MCF 10A (cell line): ENCODE measurements around the gene ARHGEF12. TPM values are rescaled to one million over a fixed set of nuclear protein-coding genes. Genes with fewer than 3 reads are reported as not detected.

Experiments
- BruUV-seq: library from RNA; stranded (reverse); fragments of 400-500 nt; replicated peaks from 2 replicates; lab custom pipeline; 2021; lab: Mats Ljungman, UMichigan
- CTCF ChIA-PET: fragments of 300-600 bp; sonication (Branson Sonifier 250); formaldehyde crosslinking; extraction: SDS; loops from one replicate; lab custom pipeline; 2021; ENCODE audit warnings: antibody characterized with exemption, inconsistent platforms; lab: Yijun Ruan, JAX
- POLR2A ChIA-PET: fragments of 300-600, 350-650 bp; sonication (Branson Sonifier 250); formaldehyde crosslinking; extraction: SDS; loops from one replicate; lab custom pipeline; 2020; ENCODE audit warnings: antibody characterized with exemption, inconsistent platforms; lab: Yijun Ruan, JAX
- DNase-seq: peaks from one replicate; pipeline ENCODE4 v3.0.0-alpha.2; 2018; ENCODE audit not compliant: unreplicated experiment
- H3K27ac Mint-ChIP-seq: one replicate; pipeline ENCODE4 v1.8.0; 2022; ENCODE audit warnings: mild to moderate bottlenecking, low read depth, mixed read lengths; ENCODE audit not compliant: unreplicated experiment
- H3K27me3 Mint-ChIP-seq: one replicate; pipeline ENCODE4 v1.8.0; 2022; ENCODE audit warnings: mixed read lengths; ENCODE audit not compliant: insufficient read depth, unreplicated experiment
- H3K36me3 Mint-ChIP-seq: one replicate; pipeline ENCODE4 v1.8.0; 2022; ENCODE audit warnings: mild to moderate bottlenecking, moderate library complexity, mixed read lengths; ENCODE audit not compliant: insufficient read depth, unreplicated experiment
- H3K4me1 Mint-ChIP-seq: one replicate; pipeline ENCODE4 v1.8.0; 2022; ENCODE audit warnings: mixed read lengths; ENCODE audit not compliant: insufficient read depth, unreplicated experiment
- H3K4me3 Mint-ChIP-seq: one replicate; pipeline ENCODE4 v1.8.0; 2022; ENCODE audit warnings: mild to moderate bottlenecking, moderate library complexity, mixed read lengths; ENCODE audit not compliant: unreplicated experiment
- H3K9me3 Mint-ChIP-seq: one replicate; pipeline ENCODE4 v1.8.0; 2022; ENCODE audit warnings: mixed read lengths; ENCODE audit not compliant: unreplicated experiment
- intact Hi-C: fragments of 100-400 bp; cut with micrococcal nuclease; formaldehyde crosslinking; loops from 2 replicates; pipeline ENCODE4 v1.14.1; 2022
- total RNA-seq: library from RNA; stranded (reverse); gene quantifications from 2 replicates; pipeline ENCODE4 v1.2.3, GENCODE V29; 2022
- TF ChIP-seq, protein P1 (sequence below): fragments of 200-600 bp; IDR thresholded peaks from one replicate; pipeline ENCODE4 v1.8.0; 2022; ENCODE audit warnings: antibody characterized with exemption, mild to moderate bottlenecking; ENCODE audit not compliant: unreplicated experiment

Gene ARHGEF12
- total RNA-seq, 1 experiment from 2014 or later = 61.2 TPM

DNA sequence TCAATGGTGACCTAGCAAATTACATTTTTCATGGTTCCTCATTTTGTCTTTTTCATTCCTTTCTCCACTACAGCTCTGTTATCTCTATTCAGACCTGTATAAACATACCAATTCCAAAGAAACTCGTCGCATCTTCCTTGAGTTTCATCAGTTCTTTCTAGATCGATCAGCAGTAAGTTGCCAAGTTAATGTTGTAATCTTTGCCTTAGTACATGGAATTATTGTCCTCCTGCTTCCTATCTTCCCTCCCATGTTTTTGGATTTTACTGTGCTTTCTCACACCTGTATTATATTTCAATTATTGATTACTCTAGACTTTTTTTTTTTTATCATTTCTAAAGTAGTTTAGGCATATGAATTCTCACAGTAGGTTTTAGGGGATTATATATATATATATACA is 105.8 kb downstream of the ARHGEF12 start:
- no TSS peak for BruUV-seq
- no peaks in the 10 kb centered on the region for H3K4me1 Mint-ChIP-seq
- TF ChIP-seq, protein P1, sequence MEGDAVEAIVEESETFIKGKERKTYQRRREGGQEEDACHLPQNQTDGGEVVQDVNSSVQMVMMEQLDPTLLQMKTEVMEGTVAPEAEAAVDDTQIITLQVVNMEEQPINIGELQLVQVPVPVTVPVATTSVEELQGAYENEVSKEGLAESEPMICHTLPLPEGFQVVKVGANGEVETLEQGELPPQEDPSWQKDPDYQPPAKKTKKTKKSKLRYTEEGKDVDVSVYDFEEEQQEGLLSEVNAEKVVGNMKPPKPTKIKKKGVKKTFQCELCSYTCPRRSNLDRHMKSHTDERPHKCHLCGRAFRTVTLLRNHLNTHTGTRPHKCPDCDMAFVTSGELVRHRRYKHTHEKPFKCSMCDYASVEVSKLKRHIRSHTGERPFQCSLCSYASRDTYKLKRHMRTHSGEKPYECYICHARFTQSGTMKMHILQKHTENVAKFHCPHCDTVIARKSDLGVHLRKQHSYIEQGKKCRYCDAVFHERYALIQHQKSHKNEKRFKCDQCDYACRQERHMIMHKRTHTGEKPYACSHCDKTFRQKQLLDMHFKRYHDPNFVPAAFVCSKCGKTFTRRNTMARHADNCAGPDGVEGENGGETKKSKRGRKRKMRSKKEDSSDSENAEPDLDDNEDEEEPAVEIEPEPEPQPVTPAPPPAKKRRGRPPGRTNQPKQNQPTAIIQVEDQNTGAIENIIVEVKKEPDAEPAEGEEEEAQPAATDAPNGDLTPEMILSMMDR = no peak
- no peak overlapping the region for H3K4me3 Mint-ChIP-seq
- H3K9me3 Mint-ChIP-seq = no peaks in the 10 kb centered on the region
- H3K36me3 Mint-ChIP-seq = peaks cover 56% of the 10 kb centered on the region
- ChIA-PET POLR2A (interaction anchor here (0.9 to 1.9 kb wide), 3 partner anchors 11 to 16 kb away, joined by 3 to 5 read pairs (median 4); no protein-coding TSS in a partner anchor), CTCF (interaction anchor here (0.8 to 1.6 kb wide), 2 partner anchors 50 to 142 kb away, joined by 4 to 5 read pairs; no protein-coding TSS in a partner anchor)
- intact Hi-C loops = no loop called here
- no peak overlapping the region for H3K27ac Mint-ChIP-seq
- DNase-seq = no peak
- no peaks in the 10 kb centered on the region for H3K27me3 Mint-ChIP-seq

DNA sequence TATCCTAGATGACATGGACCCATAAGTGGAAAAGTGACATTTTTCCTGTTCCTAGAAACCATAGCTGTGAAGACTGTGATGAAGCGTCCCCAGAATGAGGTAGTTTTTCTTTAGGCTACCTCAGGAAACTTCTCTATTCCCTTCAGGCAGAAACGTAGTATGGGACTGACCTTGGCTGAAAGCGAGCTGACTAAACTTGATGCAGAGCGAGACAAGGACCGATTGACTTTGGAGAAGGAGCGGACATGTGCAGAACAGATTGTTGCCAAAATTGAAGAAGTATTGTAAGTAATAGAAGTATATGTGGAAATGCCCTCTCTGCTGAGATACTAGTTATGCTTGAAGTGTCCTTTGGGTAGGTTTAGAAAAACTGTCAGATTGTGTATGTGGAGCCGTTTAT is 110.6 kb downstream of the ARHGEF12 start:
- POLR2A ChIA-PET = interaction anchor here (0.6 to 2.0 kb wide), 3 partner anchors 15 to 112 kb away, joined by 3 to 9 read pairs (median 3); no protein-coding TSS in a partner anchor
- no peak for DNase-seq
- no TSS peak for BruUV-seq
- Mint-ChIP-seq H3K27ac (peak overlapping the region; percentile 40), H3K9me3 (no peaks in the 10 kb centered on the region), H3K27me3 (no peaks in the 10 kb centered on the region), H3K36me3 (peaks cover 77% of the 10 kb centered on the region), H3K4me3 (no peak overlapping the region), H3K4me1 (no peaks in the 10 kb centered on the region)
- intact Hi-C loops = no loop called here
- CTCF ChIA-PET = no interaction called here
- TF ChIP-seq, protein P1 = no peak

DNA sequence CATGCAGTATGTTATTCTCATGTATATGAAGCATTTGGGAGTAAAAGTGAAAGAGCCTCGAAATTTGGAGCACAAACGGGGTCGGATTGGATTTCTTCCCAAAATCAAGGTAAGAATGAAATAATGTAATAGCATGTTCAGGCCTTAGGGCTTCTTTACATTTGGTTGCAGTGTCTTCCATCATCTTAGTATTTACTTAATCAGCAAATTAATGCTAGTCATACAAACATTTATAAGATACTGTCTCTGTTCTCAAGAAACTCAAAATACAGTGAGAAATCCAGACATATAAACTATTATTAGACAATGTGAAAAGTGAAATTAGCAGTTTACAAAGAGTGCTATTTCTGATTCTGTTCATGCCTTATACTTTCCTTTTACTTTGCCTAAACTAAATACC is 112.0 kb downstream of the ARHGEF12 start:
- peaks cover 83% of the 10 kb centered on the region for H3K36me3 Mint-ChIP-seq
- POLR2A ChIA-PET = interaction anchor here (0.7 kb wide), 1 partner anchor 99 kb away, joined by 6 read pairs; no protein-coding TSS in a partner anchor
- CTCF ChIA-PET = no interaction called here

DNA sequence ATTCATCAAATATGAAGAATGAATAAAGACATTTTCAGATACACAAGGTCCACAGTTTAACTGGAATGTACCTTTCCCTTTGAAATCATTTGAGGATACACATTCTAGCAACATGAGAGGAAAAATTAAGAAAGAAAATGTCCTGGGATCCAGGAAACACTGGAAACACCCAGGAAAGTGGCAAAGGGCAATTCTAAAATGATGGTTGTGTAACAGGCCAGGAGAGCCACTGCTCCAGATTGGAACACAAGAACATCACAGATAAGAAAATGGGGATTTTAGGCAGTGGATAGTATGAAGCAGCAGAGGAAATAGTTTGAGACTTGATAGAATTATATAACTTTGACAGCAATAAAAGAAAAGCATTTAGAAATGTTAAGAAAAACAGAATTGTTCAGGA is 119.3 kb downstream of the ARHGEF12 start:
- BruUV-seq = no TSS peak
- intact Hi-C loops = no loop called here
- Mint-ChIP-seq H3K4me3 (no peak overlapping the region), H3K4me1 (no peaks in the 10 kb centered on the region), H3K27ac (no peak overlapping the region), H3K9me3 (no peaks in the 10 kb centered on the region), H3K27me3 (no peaks in the 10 kb centered on the region), H3K36me3 (peaks cover 90% of the 10 kb centered on the region)
- ChIA-PET CTCF (no interaction called here), POLR2A (interaction anchor here (0.7 to 1.3 kb wide), 3 partner anchors 15 to 121 kb away, joined by 3 to 4 read pairs (median 3); no protein-coding TSS in a partner anchor)
- TF ChIP-seq, protein P1 = no peak
- DNase-seq = no peak

More for the DNA sequence above, 112.0 kb downstream of the ARHGEF12 start:
- intact Hi-C loops = no loop called here
- Mint-ChIP-seq H3K9me3 (no peaks in the 10 kb centered on the region), H3K27ac (no peak overlapping the region), H3K4me1 (no peaks in the 10 kb centered on the region), H3K27me3 (no peaks in the 10 kb centered on the region), H3K4me3 (no peak overlapping the region)
- no peak for DNase-seq
- TF ChIP-seq, protein P1 = no peak
- no TSS peak for BruUV-seq
